HG02571 (cell line): ENCODE measurements around the gene CD300A.

Experiments
- ATAC-seq: cut with Tn5 transposase; IDR thresholded peaks from one replicate; pipeline ENCODE4 v1.9.1; 2021; ENCODE audit warnings: mild to moderate bottlenecking, moderate library complexity; ENCODE audit not compliant: unreplicated experiment

The CD300A gene

DNA sequence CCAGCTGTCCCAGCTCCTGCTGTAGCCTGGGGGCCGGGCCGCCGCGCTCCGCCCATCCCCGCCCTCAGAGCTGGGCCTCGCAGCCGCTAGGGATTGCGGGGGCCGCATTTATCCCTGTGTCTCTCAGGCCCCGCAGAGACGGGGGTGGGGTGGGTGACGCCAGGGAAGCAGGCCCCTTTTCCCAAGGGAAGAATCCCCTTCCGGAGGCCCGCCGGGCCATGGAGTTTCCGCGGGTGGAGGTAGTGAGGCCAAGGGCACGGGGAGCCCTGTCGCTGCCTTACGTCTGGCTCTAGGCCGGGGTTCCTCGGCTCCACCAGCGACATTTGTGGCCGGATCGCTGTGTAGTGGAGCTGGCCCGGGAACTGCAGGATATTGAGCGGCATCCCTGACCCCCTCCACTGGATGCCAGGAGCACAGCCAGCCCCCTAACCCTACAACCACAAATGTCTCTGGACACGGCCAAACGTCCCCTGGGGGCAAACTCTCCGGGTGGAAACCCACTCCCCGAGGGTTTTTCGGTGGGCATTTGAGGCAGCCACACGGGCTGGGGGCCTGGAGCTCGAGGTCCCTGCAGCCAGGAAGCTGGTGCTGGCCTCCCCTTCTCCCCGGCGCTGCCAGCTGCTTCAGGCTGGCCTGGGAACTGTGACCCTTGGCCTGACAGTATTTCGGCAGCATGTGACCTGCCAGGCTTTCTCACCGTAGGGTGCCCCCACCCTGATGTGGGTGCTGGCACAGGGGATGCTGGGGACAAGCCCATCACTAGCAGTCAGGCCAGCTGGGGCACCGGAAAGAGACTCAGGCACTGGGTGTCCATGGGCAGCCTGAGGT, 12.0 kb upstream of the CD300A start:
- peak; percentile 80 for ATAC-seq

- ATAC-seq, result no peak
These were observed 11.3 kb upstream of the CD300A start for GRCh38 chr17:74455025-74455545.

DNA sequence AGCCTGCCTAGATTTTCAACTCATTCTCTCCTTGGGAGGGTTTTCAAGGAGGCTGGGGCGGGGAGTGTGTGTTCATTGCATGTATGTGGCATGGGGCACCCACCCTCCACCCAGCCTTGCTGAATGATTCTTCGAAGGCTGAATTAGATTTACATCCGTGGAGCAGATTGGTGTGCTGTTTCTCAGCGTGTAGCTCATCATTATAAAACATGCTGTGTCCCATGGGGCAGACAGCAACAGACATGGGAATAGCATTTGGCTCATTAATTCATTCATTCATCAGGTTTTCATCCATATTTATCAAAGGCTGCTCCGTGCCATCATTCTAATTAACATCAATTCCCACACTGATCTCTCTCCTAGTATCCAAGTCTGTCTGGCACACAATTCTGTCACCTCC, 10.6 kb upstream of the CD300A start:
- no peak for ATAC-seq

GRCh38 chr17:74457146-74457819, 9.2 kb upstream of the CD300A start:
- ATAC-seq, result no peak

GRCh38 chr17:74457820-74458166, 8.6 kb upstream of the CD300A start:
- no peak for ATAC-seq

GRCh38 chr17:74458835-74459234, 7.6 kb upstream of the CD300A start:
- ATAC-seq, result no peak

DNA sequence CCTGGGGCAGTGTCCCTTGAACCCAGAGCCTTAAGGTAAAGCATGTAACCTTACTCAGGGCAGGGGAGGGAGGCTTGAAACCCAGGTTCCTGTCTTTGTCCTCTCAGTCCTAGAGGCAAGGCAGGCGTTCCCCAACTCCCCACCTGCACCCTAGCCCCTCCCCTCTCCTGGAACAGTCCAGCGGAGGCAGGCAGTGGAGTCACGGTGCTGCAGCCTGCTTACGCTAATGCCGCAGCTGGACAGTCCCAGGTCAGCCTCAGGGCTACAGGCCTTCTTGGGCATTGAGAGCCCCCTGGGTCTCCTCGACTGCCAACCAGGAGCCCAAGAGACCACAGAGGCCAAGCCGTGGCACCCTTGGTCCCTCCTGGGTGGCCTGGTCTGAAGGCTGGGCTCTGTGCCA, 6.8 kb upstream of the CD300A start:
- no peak for ATAC-seq

DNA sequence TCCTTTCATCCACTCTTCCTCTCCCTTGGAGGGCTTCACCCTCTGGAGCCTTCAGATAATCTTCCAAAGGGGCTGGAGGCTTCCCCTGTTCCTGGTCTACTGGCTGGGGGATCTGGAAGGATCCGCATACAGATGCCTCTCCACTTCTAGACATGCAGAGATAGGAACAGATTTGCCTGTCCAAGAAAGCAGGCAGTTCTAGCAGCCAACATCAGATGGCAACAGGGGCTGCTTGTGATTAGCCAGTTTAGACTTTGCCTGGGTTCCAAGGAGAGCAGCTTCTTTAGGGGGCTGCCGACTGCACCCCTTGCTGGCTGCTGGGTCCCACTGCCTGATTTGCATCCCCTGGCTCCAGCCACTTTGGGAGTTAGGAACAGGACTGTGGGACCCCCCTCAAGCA, 6.2 kb upstream of the CD300A start:
- no peak for ATAC-seq

DNA sequence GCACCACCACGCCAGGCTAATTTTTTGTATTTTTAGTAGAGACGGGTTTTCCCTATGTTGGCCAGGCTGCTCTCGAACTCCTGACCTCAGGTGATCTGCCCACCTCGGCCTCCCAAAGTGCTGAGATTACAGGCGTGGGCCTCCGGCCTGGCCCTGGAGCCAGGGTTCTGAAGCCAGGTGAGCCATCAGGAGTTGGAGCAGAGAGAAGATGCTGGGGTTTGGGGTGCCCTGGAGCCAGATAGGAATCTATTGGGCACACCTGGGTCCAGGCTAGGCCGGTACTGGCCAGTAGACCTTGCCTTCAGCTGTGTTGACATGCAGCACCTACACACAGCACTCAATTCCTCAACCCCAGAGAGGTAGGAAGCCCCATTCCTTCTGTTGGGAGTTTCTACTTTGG, 5.4 kb upstream of the CD300A start:
- no peak for ATAC-seq

DNA sequence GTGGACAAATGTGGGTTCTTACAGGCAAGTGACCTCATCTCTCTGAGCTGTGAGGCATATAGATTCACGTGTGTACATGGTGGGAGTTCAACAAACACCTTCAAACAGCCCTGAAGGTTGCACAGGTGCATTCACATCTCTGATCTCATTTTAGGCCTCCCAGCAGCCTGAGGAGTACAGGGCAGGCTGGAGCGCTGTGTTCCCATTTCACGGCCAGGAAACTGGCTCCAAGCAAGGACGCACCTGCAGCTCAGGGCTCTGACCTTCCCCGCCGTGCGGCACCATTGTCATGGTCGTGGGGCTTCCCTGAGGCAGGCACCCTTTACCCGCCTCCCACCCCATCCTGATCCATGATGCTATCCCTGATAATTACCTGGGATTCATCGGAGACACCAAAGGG, 4.8 kb upstream of the CD300A start:
- no peak for ATAC-seq

GRCh38 chr17:74464730-74465377, 1.6 kb upstream of the CD300A start:
- no peak for ATAC-seq

- ATAC-seq, result no peak
These were observed 890 bp upstream of the CD300A start for GRCh38 chr17:74465378-74466110.

- no peak for ATAC-seq
These were observed 372 bp downstream of the CD300A start for GRCh38 chr17:74466828-74467184.

- peak; percentile 70 for ATAC-seq
These were observed 952 bp downstream of the CD300A start for GRCh38 chr17:74467221-74467951.

DNA sequence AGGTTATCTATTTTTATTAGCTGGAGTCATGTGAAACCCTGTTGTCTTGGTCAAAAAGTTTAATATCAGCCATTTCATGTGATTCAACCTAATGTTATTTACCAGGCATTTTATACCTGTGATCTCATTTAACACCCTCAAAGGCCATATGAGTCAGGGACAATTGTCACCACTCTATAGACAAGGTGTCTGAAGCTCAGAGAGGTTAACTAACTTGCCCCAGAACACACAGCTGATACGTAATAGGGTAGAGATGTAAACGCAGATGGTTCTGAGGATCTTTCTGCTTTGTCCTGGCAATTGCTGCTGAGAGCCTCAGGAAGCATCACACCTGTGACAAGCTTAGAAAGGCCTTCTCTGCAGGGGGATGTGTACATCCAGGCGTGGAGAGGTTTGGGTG, 4.9 kb downstream of the CD300A start:
- no peak for ATAC-seq

DNA sequence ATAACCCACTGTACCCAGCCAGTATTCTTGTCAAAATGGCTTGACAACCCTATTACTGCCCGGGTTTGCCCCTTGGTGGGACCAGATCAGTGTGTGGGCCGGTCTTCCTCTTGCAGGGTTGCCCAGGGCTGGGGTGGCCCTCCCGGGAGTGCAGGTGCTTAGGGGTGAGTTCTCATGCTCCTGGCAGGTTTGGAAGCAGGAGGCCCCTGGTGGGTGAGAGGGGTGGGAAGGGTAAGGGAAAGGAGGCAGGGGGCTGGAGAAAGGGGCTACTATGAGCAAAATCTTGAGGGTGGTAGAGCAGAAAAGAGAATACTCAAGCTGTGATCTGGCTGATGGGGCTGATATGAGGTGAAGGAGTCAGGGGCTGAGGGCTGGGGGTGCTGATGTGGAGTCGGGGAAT, 6.5 kb downstream of the CD300A start:
- ATAC-seq, result no peak

GRCh38 chr17:74473294-74473693, 6.9 kb downstream of the CD300A start:
- ATAC-seq, result no peak

DNA sequence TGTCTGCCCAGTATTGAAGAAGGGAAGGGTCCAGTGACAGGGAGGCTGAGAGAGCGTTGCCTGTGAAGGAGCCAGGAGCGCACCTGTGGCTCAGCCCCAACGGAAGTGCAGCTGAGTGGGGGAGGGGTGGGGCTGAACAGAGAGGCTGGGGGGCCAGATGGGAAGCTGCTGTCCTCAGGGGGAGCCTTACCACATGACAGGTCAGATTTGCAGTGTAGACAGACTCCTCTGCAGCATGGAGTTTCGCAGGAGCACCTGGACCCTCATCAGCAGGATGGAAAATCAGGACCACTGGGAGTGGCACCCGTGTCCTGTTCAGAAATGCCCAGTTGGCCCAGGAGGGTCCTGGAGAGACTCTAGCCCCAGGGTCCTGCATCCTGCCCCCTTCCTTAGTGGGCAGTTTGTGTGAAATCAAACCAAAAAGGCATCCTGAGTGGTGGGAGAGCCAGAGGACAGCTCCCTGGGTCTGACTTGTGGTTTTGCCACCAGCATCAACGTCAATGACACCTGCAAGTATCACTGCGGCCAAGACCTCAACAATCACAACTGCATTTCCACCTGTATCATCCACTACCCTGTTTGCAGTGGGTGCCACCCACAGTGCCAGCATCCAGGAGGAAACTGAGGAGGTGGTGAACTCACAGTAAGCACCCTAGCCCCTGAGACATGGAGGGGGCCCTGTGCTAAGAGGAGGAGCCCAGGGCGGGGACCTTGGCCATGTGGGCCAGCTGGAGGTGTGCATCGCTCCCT, 7.8 kb downstream of the CD300A start:
- no peak for ATAC-seq

GRCh38 chr17:74475189-74475588, 8.8 kb downstream of the CD300A start:
- no peak for ATAC-seq

DNA sequence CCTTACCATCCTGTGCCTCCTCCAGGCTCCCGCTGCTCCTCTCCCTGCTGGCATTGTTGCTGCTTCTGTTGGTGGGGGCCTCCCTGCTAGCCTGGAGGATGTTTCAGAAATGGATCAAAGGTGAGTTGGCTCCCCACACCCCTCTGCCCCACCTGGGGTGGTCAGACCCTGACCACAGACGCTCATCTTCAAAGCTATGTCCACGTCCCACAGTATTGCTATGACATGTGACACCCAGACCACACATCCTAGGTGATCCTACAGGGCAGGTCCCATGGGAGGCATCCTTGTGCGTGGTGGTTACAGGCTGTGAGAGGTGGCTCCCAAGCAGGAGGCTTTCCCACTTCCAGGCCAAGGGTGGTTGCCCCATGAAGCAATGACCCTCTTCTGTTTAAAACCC, 11.0 kb downstream of the CD300A start:
- ATAC-seq, result no peak
